Hepatocyte (in vitro differentiated cells): Measurements from ENCODE around the gene LMBR1L.

Source experiments
- EZH2 ChIP-seq: fragments of 200-600 bp; sonication (generic); IDR thresholded peaks from 2 replicates; pipeline ENCODE4 v1.6.1; 2016; ENCODE audit warnings: antibody characterized with exemption, mild to moderate bottlenecking, borderline replicate concordance
- TF ChIP-seq, protein P1 (sequence below): fragments of 200-600 bp; sonication (generic); IDR thresholded peaks from 2 replicates; pipeline ENCODE4 v1.5.1; 2016; ENCODE audit warnings: antibody characterized with exemption, mild to moderate bottlenecking; ENCODE audit not compliant: poor library complexity

DNA sequence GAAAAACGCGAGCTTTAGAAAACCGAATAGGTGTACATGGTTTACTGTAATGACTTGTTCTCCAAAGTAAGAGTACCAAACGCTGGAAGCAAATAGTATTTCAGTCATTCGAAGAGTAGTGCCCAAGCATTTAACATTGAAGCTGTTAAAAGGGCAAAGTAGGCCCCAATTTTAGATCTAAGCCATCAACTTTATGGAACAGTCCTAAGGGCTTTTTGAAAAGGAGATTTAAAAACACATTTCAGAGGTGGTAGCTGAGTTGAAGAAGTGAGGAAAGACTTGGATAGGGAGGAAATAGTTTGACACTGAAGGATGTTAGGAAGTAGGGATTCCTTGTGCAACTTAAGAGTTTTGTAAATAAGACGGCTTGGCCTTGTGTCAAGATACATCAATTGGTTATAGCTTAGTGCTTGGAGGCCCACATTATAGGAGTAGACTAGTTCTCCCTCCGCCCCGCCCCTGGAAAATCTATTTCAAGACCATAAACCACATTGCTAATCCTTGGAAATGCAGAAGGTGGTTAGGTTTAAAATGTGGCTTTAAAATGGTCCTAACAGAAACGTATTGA is 21.3 kb upstream of the LMBR1L start:
- TF ChIP-seq, protein P1, sequence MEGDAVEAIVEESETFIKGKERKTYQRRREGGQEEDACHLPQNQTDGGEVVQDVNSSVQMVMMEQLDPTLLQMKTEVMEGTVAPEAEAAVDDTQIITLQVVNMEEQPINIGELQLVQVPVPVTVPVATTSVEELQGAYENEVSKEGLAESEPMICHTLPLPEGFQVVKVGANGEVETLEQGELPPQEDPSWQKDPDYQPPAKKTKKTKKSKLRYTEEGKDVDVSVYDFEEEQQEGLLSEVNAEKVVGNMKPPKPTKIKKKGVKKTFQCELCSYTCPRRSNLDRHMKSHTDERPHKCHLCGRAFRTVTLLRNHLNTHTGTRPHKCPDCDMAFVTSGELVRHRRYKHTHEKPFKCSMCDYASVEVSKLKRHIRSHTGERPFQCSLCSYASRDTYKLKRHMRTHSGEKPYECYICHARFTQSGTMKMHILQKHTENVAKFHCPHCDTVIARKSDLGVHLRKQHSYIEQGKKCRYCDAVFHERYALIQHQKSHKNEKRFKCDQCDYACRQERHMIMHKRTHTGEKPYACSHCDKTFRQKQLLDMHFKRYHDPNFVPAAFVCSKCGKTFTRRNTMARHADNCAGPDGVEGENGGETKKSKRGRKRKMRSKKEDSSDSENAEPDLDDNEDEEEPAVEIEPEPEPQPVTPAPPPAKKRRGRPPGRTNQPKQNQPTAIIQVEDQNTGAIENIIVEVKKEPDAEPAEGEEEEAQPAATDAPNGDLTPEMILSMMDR, result no peak
- no peak for TF ChIP-seq EZH2
